Fibroblast of mammary gland (primary cell): ENCODE data around the gene RAB3GAP1.
A peak's percentile ranks its signal among the peaks of the same experiment; 100 is the strongest.

Source experiments
- DNase-seq: peaks from one replicate; pipeline ENCODE4 v3.0.0-alpha.2; 2010; ENCODE audit warnings: low read depth
- H3K4me3 ChIP-seq: 2 replicates; pipeline ENCODE4 v1.5.1; 2011; ENCODE audit warnings: low read depth, mild to moderate bottlenecking, low read length, moderate library complexity; ENCODE audit not compliant: control insufficient read depth
- TF ChIP-seq, protein P1 (sequence below): conservative IDR thresholded peaks from 2 replicates; pipeline ENCODE4 v1.5.1; 2011; ENCODE audit warnings: low read depth, low read length, inconsistent platforms; ENCODE audit not compliant: control insufficient read depth, insufficient read depth

RAB3GAP1 gene

DNA sequence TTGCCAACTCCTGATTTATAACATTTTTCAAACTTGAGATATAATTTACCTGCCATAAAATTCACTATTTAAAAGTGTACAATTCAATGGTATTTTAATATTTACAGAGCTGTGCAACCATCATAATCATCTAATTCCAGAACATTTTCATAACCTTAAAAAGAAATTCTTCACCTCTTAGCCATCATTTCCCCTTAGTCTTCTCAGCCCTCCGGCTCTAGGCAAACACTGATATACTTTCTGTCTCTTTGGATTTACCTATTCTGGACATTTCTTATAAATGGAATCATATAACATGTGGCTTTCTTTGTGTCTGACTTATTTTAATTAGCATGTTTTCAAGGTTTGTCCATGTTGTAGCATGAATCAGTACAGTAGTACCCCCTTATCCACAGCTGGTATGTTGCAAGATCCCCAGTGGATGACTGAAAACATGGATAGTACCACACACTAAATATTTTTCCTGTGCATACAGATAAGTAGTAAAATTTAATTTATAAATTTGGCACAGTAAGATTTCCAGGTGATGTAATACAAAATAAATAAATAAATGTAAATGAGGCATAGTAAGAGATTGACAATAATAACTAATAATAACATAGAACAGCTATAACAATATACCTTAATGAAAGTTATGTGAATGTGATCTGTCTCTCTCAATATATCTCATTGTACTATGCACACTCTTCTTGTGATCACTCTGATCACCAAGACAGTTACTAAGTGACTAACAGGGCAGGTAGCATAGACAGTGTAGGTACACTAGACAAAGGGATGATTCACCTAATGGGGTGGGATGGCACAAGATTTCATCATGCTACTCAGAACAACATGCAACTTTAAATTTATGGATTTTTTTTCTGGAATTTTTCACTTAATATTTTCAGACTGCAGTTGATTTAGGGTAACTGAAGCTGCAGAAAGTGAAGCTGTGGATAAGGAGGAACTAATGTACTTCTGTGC lies 73.1 kb downstream of the RAB3GAP1 start:
- TF ChIP-seq, protein P1, sequence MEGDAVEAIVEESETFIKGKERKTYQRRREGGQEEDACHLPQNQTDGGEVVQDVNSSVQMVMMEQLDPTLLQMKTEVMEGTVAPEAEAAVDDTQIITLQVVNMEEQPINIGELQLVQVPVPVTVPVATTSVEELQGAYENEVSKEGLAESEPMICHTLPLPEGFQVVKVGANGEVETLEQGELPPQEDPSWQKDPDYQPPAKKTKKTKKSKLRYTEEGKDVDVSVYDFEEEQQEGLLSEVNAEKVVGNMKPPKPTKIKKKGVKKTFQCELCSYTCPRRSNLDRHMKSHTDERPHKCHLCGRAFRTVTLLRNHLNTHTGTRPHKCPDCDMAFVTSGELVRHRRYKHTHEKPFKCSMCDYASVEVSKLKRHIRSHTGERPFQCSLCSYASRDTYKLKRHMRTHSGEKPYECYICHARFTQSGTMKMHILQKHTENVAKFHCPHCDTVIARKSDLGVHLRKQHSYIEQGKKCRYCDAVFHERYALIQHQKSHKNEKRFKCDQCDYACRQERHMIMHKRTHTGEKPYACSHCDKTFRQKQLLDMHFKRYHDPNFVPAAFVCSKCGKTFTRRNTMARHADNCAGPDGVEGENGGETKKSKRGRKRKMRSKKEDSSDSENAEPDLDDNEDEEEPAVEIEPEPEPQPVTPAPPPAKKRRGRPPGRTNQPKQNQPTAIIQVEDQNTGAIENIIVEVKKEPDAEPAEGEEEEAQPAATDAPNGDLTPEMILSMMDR: no peak
- peak; percentile 20 for DNase-seq
- no peak overlapping the region for H3K4me3 ChIP-seq

- TF ChIP-seq, protein P1: no peak
- H3K4me3 ChIP-seq: no peak overlapping the region
- no peak for DNase-seq
Observed at GRCh38 chr2:135125940-135126339, 73.8 kb downstream of the RAB3GAP1 start.

DNA sequence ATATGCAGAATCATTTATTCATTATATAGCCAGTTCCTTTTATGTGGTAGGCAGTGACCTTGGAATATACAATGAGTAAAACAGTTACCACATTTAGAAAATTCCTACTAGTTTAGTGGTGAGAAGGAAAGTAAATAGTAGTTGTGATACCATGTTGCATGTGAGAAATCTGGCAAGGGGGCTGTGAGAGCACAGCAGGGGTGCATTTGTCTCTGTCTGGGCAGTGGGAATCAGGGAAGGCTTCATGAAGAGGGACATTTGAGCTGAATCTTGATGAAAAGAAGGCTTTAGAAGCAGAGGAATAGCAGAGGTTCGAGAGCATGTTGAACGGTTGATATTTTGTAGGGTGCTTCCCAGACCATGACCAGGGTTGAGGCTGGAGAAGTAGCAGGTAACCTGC lies 78.7 kb downstream of the RAB3GAP1 start:
- TF ChIP-seq, protein P1: no peak
- no peak overlapping the region for H3K4me3 ChIP-seq
- DNase-seq: no peak

- peak; percentile 54 for DNase-seq
- TF ChIP-seq, protein P1: no peak
- H3K4me3 ChIP-seq: no peak overlapping the region
Observed at GRCh38 chr2:135132314-135132713, 80.2 kb downstream of the RAB3GAP1 start.

- no peak overlapping the region for H3K4me3 ChIP-seq
- TF ChIP-seq, protein P1: no peak
- DNase-seq: no peak
Observed at GRCh38 chr2:135140606-135141005, 88.5 kb downstream of the RAB3GAP1 start.

DNA sequence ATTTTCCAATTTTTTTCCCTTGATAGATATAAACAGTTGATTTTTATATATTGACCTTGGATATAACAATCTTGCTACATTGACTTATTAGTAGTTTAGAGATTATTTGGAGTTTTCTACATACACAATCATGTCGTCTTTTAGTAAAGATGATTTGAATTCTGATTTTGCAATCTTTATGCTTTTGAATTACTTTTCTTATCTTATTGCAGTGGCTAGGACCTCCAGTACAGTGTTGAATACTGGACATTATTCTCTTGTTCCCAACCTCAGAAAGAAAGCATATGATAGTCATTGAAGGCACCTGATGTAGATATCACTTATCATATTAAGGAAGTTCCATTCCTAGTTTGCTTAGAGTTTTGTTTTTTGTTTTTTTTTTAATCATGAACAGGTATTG lies 90.2 kb downstream of the RAB3GAP1 start:
- TF ChIP-seq, protein P1: no peak
- no peak overlapping the region for H3K4me3 ChIP-seq
- DNase-seq: no peak
